CD14-positive monocyte (primary cell): ENCODE measurements around the gene GAS7. TPM values are rescaled to one million over a fixed set of nuclear protein-coding genes. Genes with fewer than 3 reads are reported as not detected.

Experiments
- DNase-seq, 3 donors: peaks; one replicate each; pipeline ENCODE4 v3.0.0-alpha.2; 2011 to 2022
- H2AFZ ChIP-seq: 2 replicates; pipeline ENCODE4 v1.6.0; 2012; ENCODE audit warnings: mild to moderate bottlenecking, low read depth, low read length, inconsistent platforms; ENCODE audit not compliant: insufficient read depth, poor library complexity, severe bottlenecking
- H3K27ac ChIP-seq, 2 donors: 1 replicate in 1 of 2; 2 replicates in 1 of 2; pipeline ENCODE4 v1.5.1; 2012 to 2013; ENCODE audit warnings: low read length in 2 of 2, control low read depth in 1 of 2, inconsistent platforms in 1 of 2, low read depth in 1 of 2, mild to moderate bottlenecking in 1 of 2
- H3K27me3 ChIP-seq, 2 donors: one replicate each; pipeline versions ENCODE4 v1.6.0 to v1.6.1; 2011 to 2013; ENCODE audit warnings: low read length in 2 of 2; ENCODE audit not compliant: control insufficient read depth in 2 of 2, insufficient read depth in 2 of 2
- H3K36me3 ChIP-seq, 2 donors: replicated peaks in 1 of 2; 1 replicate in 1 of 2; 2 replicates in 1 of 2; pipeline versions ENCODE4 v1.5.1 to v1.6.1; 2012 to 2013; ENCODE audit warnings: low read length in 2 of 2, control low read depth in 1 of 2, inconsistent platforms in 1 of 2, mild to moderate bottlenecking in 1 of 2; ENCODE audit not compliant: insufficient read depth in 2 of 2, control insufficient read depth in 1 of 2
- H3K4me1 ChIP-seq, 2 donors: 1 replicate in 1 of 2; 2 replicates in 1 of 2; pipeline versions ENCODE4 v1.5.1 to v1.6.1; 2012 to 2013; ENCODE audit warnings: low read length in 2 of 2, control low read depth in 1 of 2, inconsistent platforms in 1 of 2, mild to moderate bottlenecking in 1 of 2, moderate library complexity in 1 of 2; ENCODE audit not compliant: insufficient read depth in 2 of 2, control insufficient read depth in 1 of 2
- H3K4me2 ChIP-seq: replicated peaks from 2 replicates; pipeline ENCODE3; 2012; ENCODE audit warnings: low read length, moderate library complexity, mild to moderate bottlenecking; ENCODE audit not compliant: poor library complexity, severe bottlenecking; ENCODE audit errors: extremely low read depth
- H3K4me3 ChIP-seq, 3 experiments: fragments of 200-600 bp in 1 of 3; sonication (generic) in 1 of 3; replicated peaks in 1 of 3; 1 replicate in 2 of 3; 2 replicates in 1 of 3; pipeline ENCODE4 v1.5.1; 2011 to 2013; ENCODE audit warnings: low read length in 3 of 3, mild to moderate bottlenecking in 3 of 3, control low read depth in 2 of 3, low read depth in 2 of 3, inconsistent platforms in 1 of 3, moderate library complexity in 1 of 3
- H3K79me2 ChIP-seq: 2 replicates; pipeline ENCODE4 v1.6.0; 2012; ENCODE audit warnings: mild to moderate bottlenecking, control low read depth, inconsistent platforms, low read length, moderate library complexity; ENCODE audit not compliant: insufficient read depth
- H3K9ac ChIP-seq: 2 replicates; pipeline ENCODE4 v1.6.0; 2017; ENCODE audit warnings: low read length, mild to moderate bottlenecking; ENCODE audit not compliant: insufficient read depth, poor library complexity, severe bottlenecking
- H3K9me3 ChIP-seq, 2 donors: replicated peaks in 1 of 2; 1 replicate in 1 of 2; 2 replicates in 1 of 2; pipeline versions ENCODE4 v1.5.1 to v1.6.1; 2012 to 2013; ENCODE audit warnings: low read length in 2 of 2, control low read depth in 1 of 2; ENCODE audit not compliant: control insufficient read depth in 1 of 2, insufficient read depth in 1 of 2
- H4K20me1 ChIP-seq: 2 replicates; pipeline ENCODE4 v1.6.0; 2012; ENCODE audit warnings: mild to moderate bottlenecking, low read length, control low read depth, moderate library complexity; ENCODE audit not compliant: insufficient read depth
- H3K27ac Mint-ChIP-seq, 7 donors: one replicate each; pipeline ENCODE4 v1.8.0; 2020; ENCODE audit warnings: mild to moderate bottlenecking in 7 of 7, mixed read lengths in 7 of 7, moderate library complexity in 6 of 7, inconsistent platforms in 2 of 7
- H3K27me3 Mint-ChIP-seq, 3 donors: one replicate each; pipeline ENCODE4 v1.8.0; 2021 to 2022; ENCODE audit warnings: low read depth in 3 of 3, mild to moderate bottlenecking in 3 of 3, mixed read lengths in 3 of 3, moderate library complexity in 3 of 3, inconsistent platforms in 1 of 3
- H3K36me3 Mint-ChIP-seq, 2 donors: one replicate each; pipeline ENCODE4 v1.8.0; 2020; ENCODE audit warnings: mixed read lengths in 2 of 2, inconsistent platforms in 1 of 2, mild to moderate bottlenecking in 1 of 2
- H3K4me1 Mint-ChIP-seq: one replicate; pipeline ENCODE4 v1.8.0; 2020; ENCODE audit warnings: mild to moderate bottlenecking, mixed read lengths
- H3K4me3 Mint-ChIP-seq, 2 donors: one replicate each; pipeline ENCODE4 v1.8.0; 2020; ENCODE audit warnings: mild to moderate bottlenecking in 2 of 2, mixed read lengths in 2 of 2, moderate library complexity in 1 of 2
- H3K9me3 Mint-ChIP-seq, 7 donors: one replicate each; pipeline ENCODE4 v1.8.0; 2020 to 2022; ENCODE audit warnings: mixed read lengths in 7 of 7, mild to moderate bottlenecking in 6 of 7, moderate library complexity in 6 of 7, inconsistent platforms in 2 of 7
- CTCF ChIP-seq: fragments of 200-600 bp; IDR thresholded peaks from one replicate; pipeline ENCODE4 v1.8.0; 2022; ENCODE audit warnings: antibody characterized with exemption, mild to moderate bottlenecking
- WGBS: methylation state at CpG from one replicate; pipeline ENCODE4 v1.1.5; 2013; ENCODE audit warnings: missing lambda C conversion rate; ENCODE audit not compliant: insufficient coverage; 5-methylcytosine and 5-hydroxymethylcytosine counted together
- intact Hi-C, 2 donors: fragments of 100-400 bp; cut with micrococcal nuclease; formaldehyde crosslinking; loops; one replicate each; pipeline versions ENCODE4 v1.15.0 to v1.15.1; 2023
- polyA plus RNA-seq, 3 donors: library from polyadenylated mRNA; depleted of rRNA in 1 of 3; unstranded in 2 of 3; stranded (reverse) in 1 of 3; fragments of 300-500 nt in 2 of 3; fragments of >200 nt in 1 of 3; fragmentation: Illumina TruSeq in 2 of 3; gene quantifications; 1 replicate in 2 of 3; 2 replicates in 1 of 3; pipeline ENCODE4 v1.2.3, GENCODE V29; 2012 to 2021

GAS7 gene
- polyA plus RNA-seq, 3 donors: 53.1 to 91.9 (median 66.6) TPM

GRCh38 chr17:10243883-10244844 lies 45.8 kb upstream of the GAS7 start:
- peaks cover 0 to 3% (median 0%) of the 10 kb centered on the region in 7 donors for H3K9me3 Mint-ChIP-seq
- no peak overlapping the region for H2AFZ ChIP-seq
- peaks cover 6 to 14% (median 10%) of the 10 kb centered on the region in 3 donors for H3K27me3 Mint-ChIP-seq
- H3K4me2 ChIP-seq: no peak overlapping the region
- H3K4me1 ChIP-seq: no peaks in the 10 kb centered on the region
- no peaks in the 10 kb centered on the region for H4K20me1 ChIP-seq
- DNase-seq: no peak
- H3K4me3 ChIP-seq: no peak overlapping the region
- no peak overlapping the region for H3K9ac ChIP-seq
- H3K79me2 ChIP-seq: no peaks in the 10 kb centered on the region
- 73% methylated on average over 10 of the region's 12 CpGs for WGBS
- H3K9me3 ChIP-seq: no peaks in the 10 kb centered on the region
- no peaks in the 10 kb centered on the region for H3K27me3 ChIP-seq
- intact Hi-C loops: no loop called here
- H3K4me1 Mint-ChIP-seq: no peaks in the 10 kb centered on the region
- no peaks in the 10 kb centered on the region for H3K36me3 ChIP-seq
- H3K27ac ChIP-seq: no peak overlapping the region
- no peak for TF ChIP-seq CTCF
- H3K36me3 Mint-ChIP-seq: no peaks in the 10 kb centered on the region
- H3K4me3 Mint-ChIP-seq: no peak overlapping the region
- H3K27ac Mint-ChIP-seq: no peak overlapping the region

GRCh38 chr17:10241781-10242180 lies 43.4 kb upstream of the GAS7 start:
- peaks cover 0 to 3% (median 0%) of the 10 kb centered on the region in 7 donors for H3K9me3 Mint-ChIP-seq
- H3K36me3 Mint-ChIP-seq: no peaks in the 10 kb centered on the region
- H3K27ac Mint-ChIP-seq: no peak overlapping the region
- H3K27me3 Mint-ChIP-seq: peaks cover 6 to 14% (median 11%) of the 10 kb centered on the region in 3 donors
- no CpG with 5 or more reads among the region's 4 CpGs for WGBS
- Histone ChIP-seq H3K27me3 (no peaks in the 10 kb centered on the region), H3K36me3 (no peaks in the 10 kb centered on the region), H3K4me2 (no peak overlapping the region), H3K9me3 (no peaks in the 10 kb centered on the region), H3K79me2 (no peaks in the 10 kb centered on the region), H3K9ac (no peak overlapping the region), H3K4me3 (no peak overlapping the region), H2AFZ (no peak overlapping the region), H3K4me1 (no peaks in the 10 kb centered on the region), H3K27ac (no peak overlapping the region), H4K20me1 (no peaks in the 10 kb centered on the region)
- H3K4me1 Mint-ChIP-seq: no peaks in the 10 kb centered on the region
- no peak overlapping the region for H3K4me3 Mint-ChIP-seq
- TF ChIP-seq CTCF: no peak
- intact Hi-C loops: no loop called here
- no peak for DNase-seq
